HepG2 (cell line): Measurements from ENCODE around the gene DNAJA3. TPM values are rescaled to one million over a fixed set of nuclear protein-coding genes. Genes with fewer than 3 reads are reported as not detected.

ENCODE experiments used
- ARID4A ChIP-seq: sonication (generic); formaldehyde crosslinking; IDR thresholded peaks from 2 replicates; pipeline ENCODE4 v1.5.0; 2020; ENCODE audit warnings: mild to moderate bottlenecking, missing genetic modification reagents, borderline replicate concordance
- ATF5 ChIP-seq: sonication (generic); formaldehyde crosslinking; IDR thresholded peaks from 2 replicates; pipeline ENCODE4 v1.4.0; 2020; ENCODE audit warnings: mild to moderate bottlenecking, low read depth, missing genetic modification reagents
- CEBPZ ChIP-seq: IDR thresholded peaks from 2 replicates; pipeline ENCODE4 v1.6.1; 2012; ENCODE audit warnings: low read length, improper control_type of control experiment
- CTCF ChIP-seq: sonication (generic); formaldehyde crosslinking; IDR thresholded peaks from 2 replicates; pipeline ENCODE4 v1.5.0; 2020; ENCODE audit warnings: mild to moderate bottlenecking, missing genetic modification reagents, moderate library complexity
- EHMT2 ChIP-seq: fragments of 200-600 bp; sonication (generic); IDR thresholded peaks from 2 replicates; pipeline ENCODE4 v1.7.0; 2017; ENCODE audit warnings: antibody characterized with exemption, low read depth, low read length, borderline replicate concordance
- KAT8 ChIP-seq: IDR thresholded peaks from 2 replicates; pipeline ENCODE4 v1.6.1; 2016; ENCODE audit warnings: missing genetic modification reagents, missing compliant biosample characterization
- MED13 ChIP-seq: sonication (generic); formaldehyde crosslinking; IDR thresholded peaks from 2 replicates; pipeline ENCODE4 v1.5.0; 2020; ENCODE audit warnings: missing genetic modification reagents
- MED8 ChIP-seq: sonication (generic); formaldehyde crosslinking; IDR thresholded peaks from 2 replicates; pipeline ENCODE4 v1.8.1; 2023; ENCODE audit warnings: mild to moderate bottlenecking, missing genetic modification reagents; ENCODE audit not compliant: insufficient replicate concordance
- PHB2 ChIP-seq: fragments of 450-650 bp; IDR thresholded peaks from 2 replicates; pipeline ENCODE4 v1.6.1; 2018; ENCODE audit not compliant: partially characterized antibody
- POGZ ChIP-seq: sonication (generic); formaldehyde crosslinking; IDR thresholded peaks from 2 replicates; pipeline ENCODE4 v1.4.0; 2020; ENCODE audit warnings: mild to moderate bottlenecking, missing genetic modification reagents
- TOPORS ChIP-seq: sonication (generic); formaldehyde crosslinking; IDR thresholded peaks from 2 replicates; pipeline ENCODE4 v1.8.0; 2023; ENCODE audit warnings: mild to moderate bottlenecking, missing genetic modification reagents
- YEATS2 ChIP-seq: sonication (generic); formaldehyde crosslinking; IDR thresholded peaks from 2 replicates; pipeline ENCODE4 v1.4.0; 2020; ENCODE audit warnings: missing genetic modification reagents, borderline replicate concordance
- ZBTB14 ChIP-seq: sonication (generic); formaldehyde crosslinking; IDR thresholded peaks from 2 replicates; pipeline ENCODE4 v1.4.0; 2020; ENCODE audit warnings: missing genetic modification reagents
- ZFYVE20 ChIP-seq: sonication (generic); formaldehyde crosslinking; IDR thresholded peaks from 2 replicates; pipeline ENCODE4 v1.8.0; 2023; ENCODE audit warnings: low read depth, mild to moderate bottlenecking, moderate library complexity, missing genetic modification reagents, borderline replicate concordance
- ZNF549 ChIP-seq: sonication (generic); formaldehyde crosslinking; IDR thresholded peaks from 2 replicates; pipeline ENCODE4 v1.5.0; 2020; ENCODE audit warnings: missing genetic modification reagents
- ZNF724P ChIP-seq: sonication (generic); formaldehyde crosslinking; IDR thresholded peaks from 2 replicates; pipeline ENCODE4 v1.8.0; 2022; ENCODE audit warnings: missing genetic modification reagents, borderline replicate concordance
- ZNF782 ChIP-seq: sonication (generic); formaldehyde crosslinking; IDR thresholded peaks from 2 replicates; pipeline ENCODE4 v1.4.0; 2020; ENCODE audit warnings: missing genetic modification reagents, mild to moderate bottlenecking, borderline replicate concordance
- polyA plus RNA-seq, 8 experiments: library from polyadenylated mRNA; depleted of rRNA in 3 of 8; stranded (reverse) in 7 of 8; unstranded in 1 of 8; fragments of >200 nt; fragmentation: Illumina TruSeq in 4 of 8; extraction: Trizol in 4 of 8; gene quantifications; 2 replicates each; pipeline versions ENCODE4 v1.2.1 to v1.2.3, GENCODE V29; 2011 to 2016; ENCODE audit warnings: low read depth in 4 of 8, missing spikeins in 1 of 8, mixed read lengths in 1 of 8; ENCODE audit not compliant: insufficient read depth in 1 of 8
- total RNA-seq, 5 experiments: library from RNA; depleted of rRNA; stranded (reverse); fragments of >200 nt; fragmentation: Illumina TruSeq; extraction: Trizol; gene quantifications; 2 replicates each; pipeline ENCODE4 v1.2.3, GENCODE V29; 2016; ENCODE audit warnings: low read depth in 1 of 5

Gene DNAJA3
- total and polyA plus RNA-seq, 2 of the 13 experiments (the other 11 are each of a cell fraction or from before 2014, with no cell fraction given), result 77.0 to 83.3 TPM

GRCh38 chr16:4425378-4426020 lies at the start of gene DNAJA3 (continued):
- peak; percentile 80 for TF ChIP-seq ZBTB14 (CRISPR knock-in tag)
- no peak for TF ChIP-seq ZNF549 (CRISPR knock-in tag)
- TF ChIP-seq CTCF, result no peak
- peak; percentile 58; the same call in 1 of the 2 replicates for TF ChIP-seq YEATS2 (CRISPR knock-in tag)
- TF ChIP-seq ATF5, result no peak; the same call in 1 of the 2 replicates
- no peak for TF ChIP-seq ZNF782 (CRISPR knock-in tag)
- TF ChIP-seq KAT8, result peak; percentile 75
- no peak for TF ChIP-seq ZFYVE20 (CRISPR knock-in tag)
- no peak for TF ChIP-seq CEBPZ
- TF ChIP-seq MED13 (CRISPR knock-in tag), result peak; percentile 74
- peak; percentile 46 for TF ChIP-seq MED8
- no peak for TF ChIP-seq EHMT2
- 0 out of 2 replicates have a peak, but pooled peaks have one; percentile 65 for TF ChIP-seq TOPORS
- TF ChIP-seq POGZ (CRISPR knock-in tag), result no peak; the same call in 1 of the 2 replicates
- peak; percentile 91; the same call in 1 of the 2 replicates for TF ChIP-seq ARID4A
- TF ChIP-seq PHB2, result no peak
- no peak for TF ChIP-seq ZNF724P (CRISPR knock-in tag)
